PC-9 (cell line): Measurements from ENCODE around the gene NXPH1. TPM values are rescaled to one million over a fixed set of nuclear protein-coding genes. Genes with fewer than 3 reads are reported as not detected.

Source experiments
- BruUV-seq: library from RNA; stranded (reverse); fragments of 400-500 nt; replicated peaks from 2 replicates; lab custom pipeline; 2021; lab: Mats Ljungman, UMichigan
- CTCF ChIA-PET: fragments of 300-600 bp; sonication (Branson Sonifier 250); formaldehyde crosslinking; loops from one replicate; lab custom pipeline; 2022; ENCODE audit warnings: antibody characterized with exemption; lab: Charles Lee
- POLR2A ChIA-PET: fragments of 300-600 bp; sonication (Branson Sonifier 250); formaldehyde crosslinking; loops from one replicate; lab custom pipeline; 2022; ENCODE audit warnings: antibody characterized with exemption; ENCODE audit not compliant: unreplicated experiment; lab: Charles Lee
- DNase-seq, 2 experiments: peaks; one replicate each; pipeline versions ENCODE4 v3.0.0 to v3.0.0-alpha.2; 2015 to 2022; ENCODE audit warnings: mixed read lengths in 1 of 2
- H2AFZ ChIP-seq: fragments of 200-600 bp; sonication (generic); 2 replicates; pipeline ENCODE4 v1.8.1; 2017; ENCODE audit warnings: antibody characterized with exemption
- H3F3A ChIP-seq: fragments of 200-600 bp; sonication (generic); 2 replicates; pipeline ENCODE4 v1.8.1; 2017; ENCODE audit warnings: antibody characterized with exemption, mild to moderate bottlenecking, low read depth; ENCODE audit not compliant: insufficient read depth
- H3K27ac ChIP-seq: fragments of 200-600 bp; sonication (generic); 2 replicates; pipeline ENCODE4 v1.6.1; 2016; ENCODE audit warnings: mixed run types
- H3K27me3 ChIP-seq: fragments of 200-600 bp; sonication (generic); 2 replicates; pipeline ENCODE4 v1.6.1; 2016; ENCODE audit warnings: low read depth, mixed run types; ENCODE audit not compliant: insufficient read depth
- H3K36me3 ChIP-seq: fragments of 200-600 bp; sonication (generic); 2 replicates; pipeline ENCODE4 v1.6.1; 2016; ENCODE audit warnings: low read depth, mixed run types
- H3K4me1 ChIP-seq: fragments of 200-600 bp; sonication (generic); replicated peaks from 2 replicates; pipeline ENCODE4 v1.6.1; 2016; ENCODE audit warnings: mixed run types; ENCODE audit not compliant: insufficient read depth
- H3K4me2 ChIP-seq: fragments of 200-600 bp; sonication (generic); 2 replicates; pipeline ENCODE4 v1.6.1; 2017; ENCODE audit warnings: mixed run types
- H3K4me3 ChIP-seq: fragments of 200-600 bp; sonication (generic); 2 replicates; pipeline ENCODE4 v1.6.1; 2016; ENCODE audit warnings: mixed run types
- H3K79me2 ChIP-seq: fragments of 200-600 bp; sonication (generic); 2 replicates; pipeline ENCODE4 v1.6.1; 2017; ENCODE audit warnings: low read depth, mixed run types
- H3K9me2 ChIP-seq: fragments of 200-600 bp; sonication (generic); 2 replicates; pipeline ENCODE4 v1.8.1; 2017; ENCODE audit warnings: mild to moderate bottlenecking; ENCODE audit not compliant: insufficient read depth
- H3K9me3 ChIP-seq: fragments of 200-600 bp; sonication (generic); 2 replicates; pipeline ENCODE4 v1.8.1; 2016; ENCODE audit warnings: low read depth; ENCODE audit not compliant: insufficient read depth
- H4K20me1 ChIP-seq: fragments of 200-600 bp; sonication (generic); 2 replicates; pipeline ENCODE4 v1.8.1; 2017; ENCODE audit not compliant: insufficient read depth
- CTCF ChIP-seq: fragments of 200-600 bp; sonication (generic); conservative IDR thresholded peaks from 2 replicates; pipeline ENCODE4 v1.6.1; 2017; ENCODE audit warnings: mixed run types, antibody characterized with exemption, mild to moderate bottlenecking, moderate library complexity
- EZH2 ChIP-seq: fragments of 200-600 bp; sonication (generic); IDR thresholded peaks from 2 replicates; pipeline ENCODE4 v1.8.0; 2017; ENCODE audit warnings: antibody characterized with exemption, low read depth
- intact Hi-C: fragments of 100-400 bp; cut with micrococcal nuclease; formaldehyde crosslinking; loops from one replicate; pipeline ENCODE4 v1.10.0; 2022; ENCODE audit not compliant: unreplicated experiment
- total RNA-seq: library from RNA; stranded (reverse); gene quantifications from 2 replicates; pipeline ENCODE4 v1.2.3, GENCODE V29; 2021

NXPH1 gene
- total RNA-seq, 1 experiment from 2014 or later: not detected

- no TSS peak for BruUV-seq
- Histone ChIP-seq H3K79me2 (no peaks in the 10 kb centered on the region), H3K9me2 (no peaks in the 10 kb centered on the region), H3K4me2 (no peak overlapping the region), H3K4me3 (no peak overlapping the region), H3K36me3 (no peaks in the 10 kb centered on the region), H4K20me1 (no peaks in the 10 kb centered on the region), H3F3A (no peaks in the 10 kb centered on the region), H3K9me3 (no peaks in the 10 kb centered on the region), H3K27me3 (no peaks in the 10 kb centered on the region), H3K4me1 (no peaks in the 10 kb centered on the region), H2AFZ (no peak overlapping the region), H3K27ac (no peak overlapping the region)
- ChIA-PET CTCF (no interaction called here), POLR2A (no interaction called here)
- TF ChIP-seq EZH2 (no peak), CTCF (no peak)
- no peak for DNase-seq
- intact Hi-C loops: no loop called here
These were observed 269.4 kb downstream of the NXPH1 start for GRCh38 chr7:8702807-8703206.

- H3K36me3 ChIP-seq: no peaks in the 10 kb centered on the region
- TF ChIP-seq CTCF: no peak
- no peak for TF ChIP-seq EZH2
- no peaks in the 10 kb centered on the region for H3K9me3 ChIP-seq
- DNase-seq: no peak
- H3K79me2 ChIP-seq: no peaks in the 10 kb centered on the region
- H3K27ac ChIP-seq: no peak overlapping the region
- ChIA-PET POLR2A (no interaction called here), CTCF (no interaction called here)
- no peak overlapping the region for H2AFZ ChIP-seq
- no peak overlapping the region for H3K4me3 ChIP-seq
- H3K4me1 ChIP-seq: no peaks in the 10 kb centered on the region
- no peaks in the 10 kb centered on the region for H3F3A ChIP-seq
- no peaks in the 10 kb centered on the region for H3K9me2 ChIP-seq
- no peaks in the 10 kb centered on the region for H4K20me1 ChIP-seq
- intact Hi-C loops: no loop called here
- no peak overlapping the region for H3K4me2 ChIP-seq
- BruUV-seq: no TSS peak
- no peaks in the 10 kb centered on the region for H3K27me3 ChIP-seq
These were observed 276.7 kb downstream of the NXPH1 start for GRCh38 chr7:8710124-8710523.

GRCh38 chr7:8714791-8715190 lies 281.4 kb downstream of the NXPH1 start:
- intact Hi-C loops: no loop called here
- Histone ChIP-seq H3K9me3 (no peaks in the 10 kb centered on the region), H3K79me2 (no peaks in the 10 kb centered on the region), H4K20me1 (no peaks in the 10 kb centered on the region), H3K4me3 (no peak overlapping the region), H3K27ac (no peak overlapping the region), H3K4me2 (no peak overlapping the region), H3F3A (no peaks in the 10 kb centered on the region), H2AFZ (no peak overlapping the region), H3K36me3 (no peaks in the 10 kb centered on the region), H3K27me3 (no peaks in the 10 kb centered on the region), H3K9me2 (no peaks in the 10 kb centered on the region), H3K4me1 (no peaks in the 10 kb centered on the region)
- POLR2A ChIA-PET: no interaction called here
- CTCF ChIA-PET: no interaction called here
- DNase-seq: no peak
- TF ChIP-seq CTCF: no peak
- no peak for TF ChIP-seq EZH2
- BruUV-seq: no TSS peak
